IPS-18c (cell line): ENCODE results near the gene ABCA12.

ENCODE experiments used
- H3K4me3 ChIP-seq: 2 replicates; pipeline ENCODE4 v1.7.0; 2013; ENCODE audit warnings: low read depth, mild to moderate bottlenecking, low read length, moderate library complexity; ENCODE audit not compliant: insufficient read depth
- H3K9me3 ChIP-seq: one replicate; pipeline ENCODE4 v1.6.1; 2013; ENCODE audit warnings: mild to moderate bottlenecking, low read length, moderate library complexity; ENCODE audit not compliant: control insufficient read depth, insufficient read depth

ABCA12 gene

DNA sequence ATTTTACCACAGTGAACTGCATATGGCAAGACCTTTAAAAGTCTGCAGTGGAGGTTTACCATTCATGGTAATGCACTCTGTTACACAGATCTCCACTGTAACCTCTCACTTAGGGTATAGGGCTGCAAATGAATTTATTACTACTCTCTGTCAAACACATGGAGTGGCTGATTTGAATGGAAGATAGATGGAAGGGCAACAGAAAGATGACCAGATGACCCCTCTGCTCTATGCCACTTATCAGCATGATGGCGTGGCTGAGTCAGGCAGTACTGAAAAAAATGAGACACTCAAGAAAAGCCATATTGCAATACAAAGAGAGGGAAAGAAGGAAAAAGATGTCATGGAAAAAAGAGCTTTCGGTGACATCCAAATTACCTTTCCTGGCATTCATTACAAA, 72.3 kb downstream of the ABCA12 start:
- H3K9me3 ChIP-seq, result no peaks in the 10 kb centered on the region

GRCh38 chr2:215063526-215063925, 74.9 kb downstream of the ABCA12 start:
- Histone ChIP-seq H3K9me3 (no peaks in the 10 kb centered on the region), H3K4me3 (no peak overlapping the region)

More for the DNA sequence above, 72.3 kb downstream of the ABCA12 start:
- no peak overlapping the region for H3K4me3 ChIP-seq

- Histone ChIP-seq H3K4me3 (no peak overlapping the region), H3K9me3 (no peaks in the 10 kb centered on the region)
Measured at GRCh38 chr2:215060861-215061536, 77.4 kb downstream of the ABCA12 start.

GRCh38 chr2:215059724-215060123, 78.7 kb downstream of the ABCA12 start:
- Histone ChIP-seq H3K9me3 (no peaks in the 10 kb centered on the region), H3K4me3 (no peak overlapping the region)

DNA sequence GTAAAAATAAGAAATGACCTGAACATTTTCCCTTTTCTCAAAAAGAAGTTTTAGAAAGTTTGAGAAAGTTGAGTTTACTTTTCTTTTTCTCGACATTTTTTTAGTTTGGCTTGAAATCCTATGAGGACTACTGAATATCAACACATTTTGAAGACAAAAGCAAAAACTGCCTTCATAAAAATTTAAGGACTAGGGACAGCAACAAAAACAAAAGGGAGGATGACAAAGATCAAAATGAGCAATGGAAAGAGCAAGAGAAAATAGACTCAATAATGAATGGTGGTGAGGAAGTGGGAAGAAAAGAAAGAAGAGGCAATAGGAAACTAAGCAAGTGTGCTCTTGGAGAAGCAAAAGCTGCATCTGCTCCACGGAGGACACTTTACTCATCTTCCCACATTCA, 82.5 kb downstream of the ABCA12 start:
- Histone ChIP-seq H3K9me3 (peaks cover 2% of the 10 kb centered on the region), H3K4me3 (no peak overlapping the region)

- H3K4me3 ChIP-seq, result no peak overlapping the region
- H3K9me3 ChIP-seq, result peaks cover 2% of the 10 kb centered on the region
Measured at GRCh38 chr2:215052810-215053209, 85.6 kb downstream of the ABCA12 start.

GRCh38 chr2:215052404-215052803, 86.0 kb downstream of the ABCA12 start:
- H3K4me3 ChIP-seq, result no peak overlapping the region
- H3K9me3 ChIP-seq, result peaks cover 2% of the 10 kb centered on the region

- no peak overlapping the region for H3K4me3 ChIP-seq
- H3K9me3 ChIP-seq, result peaks cover 2% of the 10 kb centered on the region
Measured at GRCh38 chr2:215049341-215049740, 89.1 kb downstream of the ABCA12 start.

GRCh38 chr2:215038421-215038820, 100.0 kb downstream of the ABCA12 start:
- no peaks in the 10 kb centered on the region for H3K9me3 ChIP-seq
- no peak overlapping the region for H3K4me3 ChIP-seq

DNA sequence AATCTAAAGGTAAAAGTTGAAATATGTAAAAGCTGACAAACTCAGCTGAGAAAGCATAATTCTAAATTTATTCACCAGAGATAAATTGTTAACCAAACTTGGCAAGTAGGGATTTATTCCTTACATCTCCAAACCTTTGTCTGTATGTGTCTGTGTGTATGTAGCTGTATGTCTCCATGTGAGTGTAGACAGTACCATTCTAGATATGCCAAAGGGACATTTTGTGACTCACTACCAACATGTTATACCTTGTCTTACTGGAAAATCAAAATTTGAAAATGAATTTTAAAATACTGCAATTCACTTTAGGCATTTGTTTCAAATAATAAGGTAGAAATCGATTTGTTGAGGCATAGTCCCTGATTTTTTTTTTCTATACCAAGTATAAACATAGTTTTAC, 102.1 kb downstream of the ABCA12 start:
- Histone ChIP-seq H3K9me3 (no peaks in the 10 kb centered on the region), H3K4me3 (no peak overlapping the region)

- no peak overlapping the region for H3K4me3 ChIP-seq
- H3K9me3 ChIP-seq, result no peaks in the 10 kb centered on the region
Measured at GRCh38 chr2:215034154-215034553, 104.3 kb downstream of the ABCA12 start.

GRCh38 chr2:215032153-215032552, 106.3 kb downstream of the ABCA12 start:
- Histone ChIP-seq H3K9me3 (no peaks in the 10 kb centered on the region), H3K4me3 (no peak overlapping the region)

DNA sequence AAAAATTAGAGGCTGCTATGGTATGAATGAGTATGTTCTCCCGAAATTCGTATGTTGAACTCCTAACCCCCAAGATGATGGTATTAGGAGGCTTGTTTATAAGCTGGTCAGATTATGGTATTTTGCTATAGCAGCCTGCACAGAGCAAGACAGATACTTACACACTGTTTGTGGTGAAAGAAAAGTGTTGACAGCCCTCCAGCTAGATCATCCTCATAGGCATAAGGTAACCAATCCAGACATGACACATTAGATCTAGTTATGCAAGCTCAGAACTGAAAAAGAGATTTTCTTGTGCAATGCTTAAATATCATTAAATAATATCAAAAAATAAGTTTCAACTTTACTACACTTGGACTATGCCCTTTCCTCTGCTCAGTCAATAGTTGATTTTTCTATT, 107.1 kb downstream of the ABCA12 start:
- no peaks in the 10 kb centered on the region for H3K9me3 ChIP-seq
- H3K4me3 ChIP-seq, result no peak overlapping the region

GRCh38 chr2:215029936-215030335, 108.5 kb downstream of the ABCA12 start:
- no peaks in the 10 kb centered on the region for H3K9me3 ChIP-seq

GRCh38 chr2:215028231-215028630, 110.2 kb downstream of the ABCA12 start:
- no peak overlapping the region for H3K4me3 ChIP-seq
- H3K9me3 ChIP-seq, result no peaks in the 10 kb centered on the region

More at GRCh38 chr2:215029936-215030335, 108.5 kb downstream of the ABCA12 start:
- no peak overlapping the region for H3K4me3 ChIP-seq

- Histone ChIP-seq H3K4me3 (no peak overlapping the region), H3K9me3 (no peaks in the 10 kb centered on the region)
Measured at GRCh38 chr2:215027779-215028178, 110.6 kb downstream of the ABCA12 start.

GRCh38 chr2:215022910-215023309, 115.5 kb downstream of the ABCA12 start:
- no peak overlapping the region for H3K4me3 ChIP-seq
- H3K9me3 ChIP-seq, result no peaks in the 10 kb centered on the region

GRCh38 chr2:215022418-215022817, 116.0 kb downstream of the ABCA12 start:
- H3K9me3 ChIP-seq, result no peaks in the 10 kb centered on the region

GRCh38 chr2:215020283-215020682, 118.1 kb downstream of the ABCA12 start:
- Histone ChIP-seq H3K9me3 (no peaks in the 10 kb centered on the region), H3K4me3 (no peak overlapping the region)

More at GRCh38 chr2:215022418-215022817, 116.0 kb downstream of the ABCA12 start:
- H3K4me3 ChIP-seq, result no peak overlapping the region
